Mesenchymal stem cell (in vitro differentiated cells and primary cell): ENCODE measurements around the gene NDUFV1.
A peak's percentile ranks its signal among the peaks of the same experiment; 100 is the strongest.
"Not testable (repeated sequence)": the region's sequence is repeated elsewhere in the genome, so short reads cannot be mapped to it uniquely, and the experiment has no call there.

Experiments
- DNase-seq: peaks from one replicate; pipeline ENCODE4 v3.0.0-alpha.2; 2013
- H2AFZ ChIP-seq: one replicate; pipeline ENCODE4 v1.6.1; 2013; ENCODE audit warnings: low read depth, mild to moderate bottlenecking, control low read depth, inconsistent platforms, low read length, moderate library complexity
- H2AK5ac ChIP-seq: 2 replicates; pipeline ENCODE4 v1.6.1; 2013; ENCODE audit warnings: low read length, moderate library complexity, mild to moderate bottlenecking, inconsistent platforms; ENCODE audit not compliant: severe bottlenecking
- H2BK120ac ChIP-seq: one replicate; pipeline ENCODE4 v1.6.1; 2013; ENCODE audit warnings: low read depth, mild to moderate bottlenecking, inconsistent platforms, low read length, moderate library complexity
- H2BK12ac ChIP-seq, 2 experiments: one replicate each; pipeline ENCODE4 v1.6.1; 2013; ENCODE audit warnings: inconsistent platforms in 2 of 2, low read length in 2 of 2, mild to moderate bottlenecking in 2 of 2, moderate library complexity in 2 of 2, control low read depth in 1 of 2
- H2BK15ac ChIP-seq: one replicate; pipeline ENCODE4 v1.6.1; 2013; ENCODE audit warnings: mild to moderate bottlenecking, low read depth, inconsistent platforms; ENCODE audit not compliant: poor library complexity, severe bottlenecking
- H2BK5ac ChIP-seq: 2 replicates; pipeline ENCODE4 v1.6.1; 2013; ENCODE audit warnings: low read depth, mild to moderate bottlenecking, low read length, control low read depth, inconsistent platforms; ENCODE audit not compliant: poor library complexity, severe bottlenecking
- H3K14ac ChIP-seq, 2 experiments: one replicate each; pipeline ENCODE4 v1.6.1; 2013; ENCODE audit warnings: inconsistent platforms in 2 of 2, low read length in 2 of 2, control low read depth in 1 of 2, mild to moderate bottlenecking in 1 of 2, moderate library complexity in 1 of 2
- H3K18ac ChIP-seq, 2 experiments: one replicate each; pipeline ENCODE4 v1.6.1; 2013; ENCODE audit warnings: inconsistent platforms in 2 of 2, low read length in 2 of 2, control low read depth in 1 of 2, low read depth in 1 of 2, mild to moderate bottlenecking in 1 of 2
- H3K23ac ChIP-seq, 2 experiments: one replicate each; pipeline ENCODE4 v1.6.1; 2013; ENCODE audit warnings: inconsistent platforms in 2 of 2, low read length in 2 of 2, mild to moderate bottlenecking in 2 of 2, moderate library complexity in 2 of 2, control low read depth in 1 of 2
- H3K27ac ChIP-seq: 2 replicates; pipeline ENCODE4 v1.5.1; 2013; ENCODE audit warnings: mild to moderate bottlenecking, moderate library complexity, low read length, control low read depth, inconsistent platforms; ENCODE audit not compliant: poor library complexity, severe bottlenecking
- H3K27me3 ChIP-seq, 2 experiments: 2 replicates each; pipeline versions ENCODE4 v1.6.1 to v1.7.0; 2013; ENCODE audit warnings: low read length in 2 of 2, mild to moderate bottlenecking in 2 of 2, moderate library complexity in 2 of 2, control low read depth in 1 of 2, inconsistent platforms in 1 of 2; ENCODE audit not compliant: control insufficient read depth in 1 of 2, insufficient read depth in 1 of 2
- H3K36me3 ChIP-seq, 2 experiments: 2 replicates each; pipeline versions ENCODE4 v1.6.1 to v1.7.0; 2013; ENCODE audit warnings: low read length in 2 of 2, control low read depth in 1 of 2, inconsistent platforms in 1 of 2, low read depth in 1 of 2, mild to moderate bottlenecking in 1 of 2; ENCODE audit not compliant: insufficient read depth in 2 of 2, control insufficient read depth in 1 of 2
- H3K4ac ChIP-seq, 2 experiments: one replicate each; pipeline ENCODE4 v1.6.1; 2013; ENCODE audit warnings: inconsistent platforms in 2 of 2, low read length in 2 of 2, mild to moderate bottlenecking in 2 of 2, moderate library complexity in 2 of 2, control low read depth in 1 of 2, low read depth in 1 of 2
- H3K4me1 ChIP-seq: 2 replicates; pipeline ENCODE4 v1.6.1; 2013; ENCODE audit warnings: low read depth, low read length, control low read depth; ENCODE audit not compliant: control insufficient read depth, insufficient read depth
- H3K4me2 ChIP-seq: 2 replicates; pipeline ENCODE4 v1.6.1; 2013; ENCODE audit warnings: low read length, mild to moderate bottlenecking, inconsistent platforms; ENCODE audit not compliant: poor library complexity, severe bottlenecking
- H3K4me3 ChIP-seq, 2 experiments: 2 replicates each; pipeline versions ENCODE4 v1.5.1 to v1.7.0; 2013; ENCODE audit warnings: low read length in 2 of 2, mild to moderate bottlenecking in 2 of 2, control low read depth in 1 of 2, low read depth in 1 of 2; ENCODE audit not compliant: insufficient read depth in 1 of 2
- H3K79me1 ChIP-seq: replicated peaks from 2 replicates; pipeline ENCODE4 v1.6.1; 2013; ENCODE audit warnings: mild to moderate bottlenecking, control low read depth, low read length, inconsistent platforms; ENCODE audit not compliant: poor library complexity, severe bottlenecking
- H3K9ac ChIP-seq: 2 replicates; pipeline ENCODE4 v1.7.0; 2013; ENCODE audit warnings: mild to moderate bottlenecking, low read length, moderate library complexity
- H3K9me3 ChIP-seq: 2 replicates; pipeline ENCODE4 v1.7.0; 2013; ENCODE audit warnings: mild to moderate bottlenecking, low read length; ENCODE audit not compliant: control insufficient read depth
- H4K8ac ChIP-seq: one replicate; pipeline ENCODE4 v1.6.1; 2013; ENCODE audit warnings: inconsistent platforms, mild to moderate bottlenecking, low read length, moderate library complexity
- H4K91ac ChIP-seq: one replicate; pipeline ENCODE4 v1.6.1; 2013; ENCODE audit warnings: mild to moderate bottlenecking, low read length, inconsistent platforms
- WGBS: methylation state at CpG from one replicate; pipeline ENCODE4 v1.1.7; 2013; ENCODE audit warnings: mixed read lengths; 5-methylcytosine and 5-hydroxymethylcytosine counted together

NDUFV1 gene

GRCh38 chr11:67604119-67604518, 2.6 kb upstream of the NDUFV1 start:
- H3K4me1 ChIP-seq, H2BK5ac ChIP-seq, H4K8ac ChIP-seq, H2AK5ac ChIP-seq, H4K91ac ChIP-seq, H3K9ac ChIP-seq, H3K27ac ChIP-seq, H3K36me3 ChIP-seq, H2BK120ac ChIP-seq, DNase-seq, H2BK12ac ChIP-seq, H3K18ac ChIP-seq, H3K4me2 ChIP-seq, H3K4ac ChIP-seq, H2BK15ac ChIP-seq, H3K23ac ChIP-seq, H3K9me3 ChIP-seq, H3K14ac ChIP-seq, H3K4me3 ChIP-seq, H2AFZ ChIP-seq: not testable (repeated sequence)
- Histone ChIP-seq H3K27me3 (peaks cover 12 to 18% of the 10 kb centered on the region in 2 experiments), H3K79me1 (peaks cover 20% of the 10 kb centered on the region)
- WGBS = 57% methylated on average over 2 of the region's 4 CpGs

GRCh38 chr11:67604815-67605214, 1.9 kb upstream of the NDUFV1 start:
- WGBS = 78% methylated on average over 2 of the region's 2 CpGs
- Histone ChIP-seq H3K27me3 (peaks cover 12% of the 10 kb centered on the region in 2 experiments), H3K79me1 (peaks cover 23% of the 10 kb centered on the region)

GRCh38 chr11:67605231-67606011, 1.3 kb upstream of the NDUFV1 start:
- no peak overlapping the region for H3K23ac ChIP-seq
- H3K36me3 ChIP-seq = peaks cover 15 to 22% of the 10 kb centered on the region in 2 experiments
- peaks cover 11% of the 10 kb centered on the region for H3K4me1 ChIP-seq
- DNase-seq = no peak
- no peak overlapping the region for H3K14ac ChIP-seq
- H3K27me3 ChIP-seq = peaks cover 6 to 8% of the 10 kb centered on the region in 2 experiments
- WGBS = 74% methylated on average over 9 of the region's 11 CpGs
- H3K9ac ChIP-seq = no peak overlapping the region
- peaks cover 26% of the 10 kb centered on the region for H3K79me1 ChIP-seq
- no peak overlapping the region for H2AFZ ChIP-seq
- no peak overlapping the region for H2BK15ac ChIP-seq
- H3K4me3 ChIP-seq = no peak overlapping the region
- H3K18ac ChIP-seq = no peak overlapping the region
- H2BK5ac ChIP-seq = no peak overlapping the region
- no peak overlapping the region for H2BK120ac ChIP-seq
- no peak overlapping the region for H2BK12ac ChIP-seq
- no peak overlapping the region for H2AK5ac ChIP-seq
- no peak overlapping the region for H3K4ac ChIP-seq
- no peak overlapping the region for H3K4me2 ChIP-seq
- H3K27ac ChIP-seq = no peak overlapping the region
- no peak overlapping the region for H4K8ac ChIP-seq
- H4K91ac ChIP-seq = no peak overlapping the region
- H3K9me3 ChIP-seq = peaks cover 3% of the 10 kb centered on the region

More at GRCh38 chr11:67604815-67605214, 1.9 kb upstream of the NDUFV1 start:
- Histone ChIP-seq H3K23ac (no peak overlapping the region), H3K4me1 (peaks cover 10% of the 10 kb centered on the region), H2BK12ac (no peak overlapping the region), H3K4me3 (no peak overlapping the region), H2BK120ac (no peak overlapping the region), H4K8ac (no peak overlapping the region), H2AK5ac (no peak overlapping the region), H3K9me3 (peaks cover 3% of the 10 kb centered on the region), H3K36me3 (peaks cover 11 to 16% of the 10 kb centered on the region in 2 experiments), H3K9ac (no peak overlapping the region), H2BK15ac (no peak overlapping the region), H3K14ac (no peak overlapping the region), H3K4me2 (no peak overlapping the region), H3K18ac (no peak overlapping the region), H2AFZ (no peak overlapping the region), H3K27ac (no peak overlapping the region), H4K91ac (no peak overlapping the region), H3K4ac (no peak overlapping the region), H2BK5ac (no peak overlapping the region)
- DNase-seq = no peak

- no peak overlapping the region for H2BK12ac ChIP-seq
- H3K27me3 ChIP-seq = peaks cover 2 to 3% of the 10 kb centered on the region in 2 experiments
- peak overlapping the region; percentile 97 for H2AFZ ChIP-seq
- peak overlapping the region; percentile 87 for H3K4me2 ChIP-seq
- H3K79me1 ChIP-seq = peaks cover 29% of the 10 kb centered on the region
- 63% methylated on average over 17 of the region's 17 CpGs for WGBS
- H3K14ac ChIP-seq = no peak overlapping the region
- peaks cover 11% of the 10 kb centered on the region for H3K4me1 ChIP-seq
- H2AK5ac ChIP-seq = no peak overlapping the region
- no peak overlapping the region for H3K27ac ChIP-seq
- peak overlapping the region in 1 of 2 experiments; percentile 19 for H3K4ac ChIP-seq
- peaks cover 22 to 28% of the 10 kb centered on the region in 2 experiments for H3K36me3 ChIP-seq
- no peak overlapping the region for H2BK15ac ChIP-seq
- H2BK5ac ChIP-seq = no peak overlapping the region
- no peak overlapping the region for H2BK120ac ChIP-seq
- peak overlapping the region in 1 of 2 experiments; percentile 1 for H3K18ac ChIP-seq
- peak overlapping the region; percentile 29 for H4K8ac ChIP-seq
- H3K23ac ChIP-seq = no peak overlapping the region
- H4K91ac ChIP-seq = no peak overlapping the region
- H3K9ac ChIP-seq = peak overlapping the region; percentile 98
- no peak for DNase-seq
- H3K4me3 ChIP-seq = peak overlapping the region; percentile 56 to 98
- H3K9me3 ChIP-seq = peaks cover 3% of the 10 kb centered on the region
These were observed 644 bp upstream of the NDUFV1 start for GRCh38 chr11:67606093-67606491.
